Stimulated activated CD4-positive, alpha-beta T cell treated with anti-CD3 and anti-CD28 coated beads, Interleukin-4, amount 100 ng/mL, for 24 hours (primary cell): ENCODE measurements around the gene MRGPRD.
"Not testable (repeated sequence)": the region's sequence is repeated elsewhere in the genome, so short reads cannot be mapped to it uniquely, and the experiment has no call there.

ENCODE experiments used
- DNase-seq: peaks from one replicate; pipeline ENCODE4 v3.0.0-alpha.2; 2020

Gene MRGPRD

GRCh38 chr11:68990995-68991780 is 10.4 kb upstream of the MRGPRD start:
- no peak for DNase-seq

- DNase-seq, result no peak
Observed at GRCh38 chr11:68989936-68990606, 9.3 kb upstream of the MRGPRD start.

- DNase-seq, result no peak
Observed at GRCh38 chr11:68988491-68988890, 7.7 kb upstream of the MRGPRD start.

- no peak for DNase-seq
Observed at GRCh38 chr11:68987211-68987610, 6.4 kb upstream of the MRGPRD start.

GRCh38 chr11:68983801-68984200 is 3.0 kb upstream of the MRGPRD start:
- DNase-seq, result no peak

GRCh38 chr11:68982134-68982533 is 1.3 kb upstream of the MRGPRD start:
- DNase-seq, result no peak

GRCh38 chr11:68979931-68980775 is 633 bp downstream of the MRGPRD start:
- no peak for DNase-seq

GRCh38 chr11:68978931-68979594 is 1.7 kb downstream of the MRGPRD start:
- DNase-seq, result no peak

- no peak for DNase-seq
Observed at GRCh38 chr11:68978626-68978930, 2.2 kb downstream of the MRGPRD start.

GRCh38 chr11:68977781-68978625 is 2.8 kb downstream of the MRGPRD start:
- no peak for DNase-seq

- DNase-seq, result no peak
Observed at GRCh38 chr11:68976563-68976962, 4.2 kb downstream of the MRGPRD start.

GRCh38 chr11:68976095-68976494 is 4.7 kb downstream of the MRGPRD start:
- no peak for DNase-seq

- DNase-seq, result no peak
Observed at GRCh38 chr11:68974421-68975194, 6.2 kb downstream of the MRGPRD start.

- DNase-seq, result not testable (repeated sequence)
Observed at GRCh38 chr11:68973706-68974105, 7.1 kb downstream of the MRGPRD start.

- DNase-seq, result no peak
Observed at GRCh38 chr11:68973219-68973618, 7.6 kb downstream of the MRGPRD start.

GRCh38 chr11:68970921-68971636 is 9.7 kb downstream of the MRGPRD start:
- DNase-seq, result no peak

GRCh38 chr11:68969386-68969785 is 11.4 kb downstream of the MRGPRD start:
- no peak for DNase-seq

- no peak for DNase-seq
Observed at GRCh38 chr11:68968306-68969250, 12.2 kb downstream of the MRGPRD start.
